ELR (cell line): ENCODE results near the gene GLIS1.

ENCODE experiments used
- DNase-seq: peaks from one replicate; pipeline ENCODE4 v3.0.0-alpha.2; 2015; ENCODE audit warnings: low read depth

The GLIS1 gene

DNA sequence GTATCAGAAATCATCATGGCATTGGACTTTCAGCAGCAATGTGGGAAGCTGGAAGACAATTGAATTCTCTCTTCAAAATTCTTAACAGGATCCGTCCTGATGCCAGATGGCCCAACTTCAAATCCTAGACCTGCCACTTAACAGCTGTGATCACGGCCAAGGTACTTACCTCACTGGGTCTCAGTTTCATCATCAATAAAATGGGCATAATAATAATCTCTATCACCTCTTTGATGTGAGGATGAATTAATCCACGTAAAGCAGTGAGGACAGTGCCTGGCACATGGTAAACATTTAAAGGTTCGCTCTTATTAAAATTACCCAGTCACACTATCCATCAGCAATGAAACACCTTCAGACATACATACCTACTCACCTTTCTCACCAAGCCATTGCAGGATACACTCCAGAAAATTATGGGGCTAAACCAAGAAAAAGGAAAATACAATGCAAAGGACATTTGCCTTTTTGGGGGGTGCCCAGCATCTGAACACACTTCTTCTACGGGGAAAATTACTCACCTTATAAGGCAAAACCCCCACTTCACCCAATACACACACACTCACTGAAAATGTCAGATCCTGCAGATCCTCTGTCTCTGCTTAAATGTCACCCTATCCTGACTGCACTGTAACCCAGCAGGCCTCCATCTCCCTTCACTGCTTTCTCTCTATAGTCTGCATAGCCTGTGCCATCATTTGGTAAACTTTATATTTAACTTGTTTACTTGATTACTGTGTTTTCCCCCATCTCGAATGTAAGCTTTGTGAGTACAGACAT is 21.7 kb downstream of the GLIS1 start:
- DNase-seq, result no peak

DNA sequence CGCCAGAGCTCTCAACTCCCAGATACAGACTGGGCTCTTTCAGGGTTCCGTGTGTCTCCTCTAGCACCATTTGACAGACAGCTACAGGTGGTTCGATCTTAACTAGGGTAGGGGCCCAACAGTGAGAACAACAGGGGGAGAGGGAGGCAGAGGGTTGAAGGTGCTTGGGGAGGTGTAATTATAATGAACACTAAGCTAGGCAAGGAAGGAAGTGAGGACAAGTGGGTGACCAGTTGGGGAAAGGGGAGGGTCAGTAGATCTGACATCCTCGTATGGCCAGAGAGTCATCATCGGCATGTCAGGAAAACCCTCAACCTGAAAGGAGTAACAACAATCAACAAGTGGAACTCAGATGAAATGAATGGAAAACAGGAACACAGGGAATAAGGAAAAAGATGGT is 22.8 kb downstream of the GLIS1 start:
- DNase-seq, result no peak

DNA sequence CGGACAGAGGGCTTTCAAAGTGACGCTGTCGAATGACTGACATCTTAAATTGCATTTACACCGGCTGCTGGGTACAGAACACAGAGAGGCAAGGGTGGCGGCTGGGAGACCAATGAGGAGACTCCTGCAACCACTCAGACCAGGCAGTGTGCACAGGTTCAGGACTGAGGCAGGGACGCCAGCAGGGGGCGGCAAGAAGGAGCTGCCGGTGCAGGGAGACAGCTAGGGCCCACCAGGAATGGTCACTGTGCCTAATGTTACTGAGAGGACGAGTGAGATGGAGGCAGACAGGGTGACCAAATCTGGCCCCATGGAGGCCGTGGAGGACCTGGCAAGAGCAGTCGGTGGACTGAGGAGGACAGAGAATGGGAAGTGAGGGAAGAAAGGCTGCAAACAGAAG is 23.5 kb downstream of the GLIS1 start:
- DNase-seq, result peak; percentile 55

DNA sequence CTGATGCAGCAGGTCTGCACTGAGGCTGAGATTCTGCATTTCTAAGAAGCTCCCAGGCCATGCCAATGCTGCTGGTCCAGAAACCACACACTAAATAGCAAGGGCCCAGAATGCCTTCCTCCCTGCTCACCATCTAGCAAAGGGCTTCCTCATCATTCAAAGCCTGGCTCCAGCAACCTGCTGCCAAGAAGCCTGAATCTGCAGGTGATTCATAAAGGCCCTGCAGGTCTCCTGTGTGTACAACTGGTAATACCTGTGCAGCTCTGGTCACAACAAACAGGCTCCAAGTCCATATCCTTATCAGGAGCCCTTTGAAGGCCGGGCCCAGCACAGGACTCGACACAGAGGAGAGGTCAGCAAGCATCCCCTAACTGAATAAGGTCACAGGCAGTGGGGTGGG is 26.7 kb downstream of the GLIS1 start:
- DNase-seq, result no peak

DNA sequence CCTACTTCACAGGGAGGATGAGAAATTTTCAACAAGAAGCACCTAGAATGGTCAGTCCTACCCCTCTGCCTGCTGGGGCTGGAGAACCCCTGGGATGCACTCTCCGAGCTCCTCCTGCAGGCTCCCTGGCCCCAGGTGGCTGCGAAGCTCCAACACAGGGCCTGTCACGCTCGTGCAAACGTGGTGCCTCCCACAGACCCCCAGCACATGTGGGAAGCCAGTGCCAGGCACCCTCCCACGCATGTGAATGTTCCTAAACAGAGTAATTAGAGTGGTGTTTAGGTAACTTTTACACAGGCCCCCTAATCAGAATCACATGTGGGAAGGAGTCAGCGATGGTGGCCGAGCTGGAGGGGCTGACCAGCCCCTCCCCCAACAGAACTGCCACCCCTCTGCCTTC is 28.4 kb downstream of the GLIS1 start:
- no peak for DNase-seq

DNA sequence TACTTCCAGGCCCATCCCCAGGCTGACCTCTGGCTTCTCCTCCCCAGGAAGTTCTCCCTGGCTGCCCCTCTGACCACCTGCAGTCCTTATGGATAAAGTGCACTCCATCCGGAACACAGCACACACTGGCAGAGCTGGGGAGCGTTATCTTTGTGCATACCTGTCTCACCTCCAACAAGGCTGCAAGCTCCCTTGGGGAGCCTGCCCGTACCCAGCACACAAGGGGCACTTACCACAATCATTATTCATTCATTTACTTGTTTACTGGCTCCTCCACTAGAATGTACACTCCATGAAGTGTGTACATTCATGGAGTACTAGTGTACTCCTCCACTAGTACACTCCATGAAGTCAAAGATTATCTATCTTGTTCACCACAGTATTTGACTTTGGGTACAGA is 30.3 kb downstream of the GLIS1 start:
- DNase-seq, result no peak

DNA sequence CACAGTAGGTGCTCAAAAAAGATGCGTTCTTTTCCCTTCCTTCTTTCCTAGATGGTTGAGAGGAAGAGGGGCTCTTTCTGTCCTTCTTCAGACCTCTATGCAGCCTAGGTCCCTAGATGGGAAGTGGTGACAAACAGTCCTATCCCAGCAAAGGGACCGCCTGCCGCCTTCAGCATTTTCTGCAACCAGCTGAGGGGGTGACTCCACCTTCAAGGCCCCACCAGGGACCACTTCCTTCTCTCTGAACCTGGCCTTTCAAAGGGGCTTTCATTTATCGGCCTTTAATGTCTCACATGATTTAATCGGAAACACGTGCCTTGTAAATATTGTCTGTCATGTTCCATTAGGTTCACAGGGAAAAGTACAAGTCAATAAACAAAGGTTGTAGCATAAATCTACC is 32.6 kb downstream of the GLIS1 start:
- no peak for DNase-seq

DNA sequence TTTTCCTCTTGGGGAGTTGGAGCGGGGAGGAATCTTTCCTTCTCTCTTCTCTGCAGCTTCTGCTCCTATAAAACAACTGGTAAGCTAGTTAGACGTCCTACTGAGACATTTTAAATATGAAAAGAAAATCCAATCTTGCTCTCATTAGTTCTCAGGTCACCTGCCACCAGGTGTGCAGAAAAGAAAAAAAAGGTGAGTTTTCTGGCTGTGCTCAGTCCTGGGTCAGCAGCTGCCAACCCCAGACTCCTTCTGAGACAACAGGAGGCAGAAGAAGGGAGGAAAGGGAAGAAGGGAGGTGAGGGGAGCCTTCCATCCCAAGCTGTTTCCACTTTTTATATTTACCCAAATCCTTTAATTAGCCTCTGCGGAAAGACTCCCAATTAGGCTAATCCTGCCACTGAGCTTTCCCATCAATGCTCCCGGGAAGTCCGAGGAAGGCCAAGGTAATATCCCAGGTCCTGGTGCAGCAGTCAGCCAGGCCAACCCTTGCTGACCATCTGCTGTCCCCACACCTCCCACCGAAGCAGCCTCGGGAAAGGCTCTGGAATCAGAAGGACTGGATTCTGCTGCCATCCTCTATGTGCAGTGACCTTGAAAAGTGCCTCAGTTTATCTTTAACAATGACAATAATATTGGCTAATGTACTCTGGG is 33.4 kb downstream of the GLIS1 start:
- no peak for DNase-seq

DNA sequence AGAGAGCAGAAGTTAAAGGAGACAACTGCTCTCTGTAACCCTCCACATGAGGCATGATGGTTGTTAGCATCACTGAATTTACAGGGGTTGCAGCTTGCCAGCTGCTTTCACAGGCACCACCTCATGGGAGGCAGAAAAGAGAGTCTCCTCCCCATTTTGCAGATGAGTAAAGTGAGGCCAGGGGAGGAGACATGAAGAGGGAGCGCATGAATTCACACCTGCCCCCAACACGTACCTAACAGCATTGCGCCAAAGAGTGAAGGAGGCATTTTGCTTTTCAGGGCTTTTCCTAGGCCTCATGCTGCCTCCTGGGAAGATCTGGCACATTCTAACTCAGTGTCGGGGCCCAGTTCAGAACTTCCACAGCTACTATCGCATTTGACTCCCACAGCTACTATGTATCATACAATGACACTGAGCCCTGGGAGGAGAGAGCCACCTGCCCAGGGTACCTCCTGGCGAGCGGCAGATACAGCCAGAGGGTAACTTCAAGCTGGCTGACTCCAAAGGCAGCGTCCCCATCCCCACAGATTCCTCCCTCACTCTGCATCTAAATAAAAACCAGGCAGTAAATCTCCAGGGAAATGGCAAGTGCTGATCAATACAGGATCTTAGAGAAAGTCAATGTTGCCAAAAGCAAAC is 34.0 kb downstream of the GLIS1 start:
- no peak for DNase-seq

DNA sequence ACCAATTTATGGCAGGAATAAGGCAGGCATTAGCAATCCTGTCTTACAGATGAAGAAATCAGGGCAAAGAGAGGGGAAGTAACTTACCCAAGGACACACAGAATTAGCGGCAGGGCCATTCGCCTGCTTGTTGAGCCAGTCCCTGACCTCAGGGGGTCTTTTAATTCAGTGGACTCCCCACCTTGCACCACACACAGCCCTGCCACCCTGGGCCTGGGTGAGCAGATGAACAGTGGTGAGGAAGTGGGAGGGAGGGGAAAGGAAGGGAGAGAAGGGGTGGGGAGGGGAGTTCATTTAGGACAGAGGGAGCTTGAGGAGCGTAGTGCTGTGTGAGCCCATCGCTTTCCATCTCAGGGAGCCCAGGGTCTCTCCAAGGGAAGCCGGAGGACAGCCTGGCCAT is 34.7 kb downstream of the GLIS1 start:
- no peak for DNase-seq

DNA sequence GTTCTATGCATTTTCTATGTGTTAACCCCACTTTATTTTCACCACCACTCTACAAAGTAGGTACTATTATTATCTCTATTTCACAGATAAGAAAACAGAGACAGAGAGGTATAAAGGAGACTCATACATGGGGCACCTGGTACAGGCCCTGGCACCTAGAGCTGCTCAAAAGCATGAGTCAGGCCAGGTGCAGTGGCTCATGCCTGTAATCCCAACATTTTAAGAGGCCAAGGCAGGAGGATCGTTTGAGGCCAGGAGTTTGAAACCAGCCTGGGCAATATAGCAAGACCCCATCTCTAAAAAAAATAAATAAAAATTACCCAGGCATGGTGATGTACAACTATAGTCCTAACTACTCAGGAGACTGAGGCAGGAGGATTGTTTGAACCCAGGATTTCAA is 35.8 kb downstream of the GLIS1 start:
- DNase-seq, result no peak

DNA sequence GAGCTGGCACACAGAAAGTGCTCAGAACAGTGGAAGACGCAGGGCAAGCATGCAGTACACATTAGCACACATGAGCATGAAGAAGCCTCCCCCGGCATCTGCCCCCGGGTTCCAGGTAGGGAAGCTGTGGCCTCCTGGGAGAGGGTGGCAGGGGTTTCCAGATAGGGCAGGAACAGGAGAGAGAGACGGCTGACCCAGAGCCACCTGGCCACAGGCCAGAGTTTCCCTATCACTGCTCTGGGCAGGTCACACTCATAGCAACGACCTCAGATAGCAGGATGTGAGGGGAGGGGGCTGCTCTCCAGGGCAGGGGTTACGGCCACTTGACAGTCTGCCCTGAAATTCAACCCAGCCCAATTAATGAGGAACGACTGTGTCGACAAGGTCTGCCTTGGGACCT is 36.6 kb downstream of the GLIS1 start:
- no peak for DNase-seq

DNA sequence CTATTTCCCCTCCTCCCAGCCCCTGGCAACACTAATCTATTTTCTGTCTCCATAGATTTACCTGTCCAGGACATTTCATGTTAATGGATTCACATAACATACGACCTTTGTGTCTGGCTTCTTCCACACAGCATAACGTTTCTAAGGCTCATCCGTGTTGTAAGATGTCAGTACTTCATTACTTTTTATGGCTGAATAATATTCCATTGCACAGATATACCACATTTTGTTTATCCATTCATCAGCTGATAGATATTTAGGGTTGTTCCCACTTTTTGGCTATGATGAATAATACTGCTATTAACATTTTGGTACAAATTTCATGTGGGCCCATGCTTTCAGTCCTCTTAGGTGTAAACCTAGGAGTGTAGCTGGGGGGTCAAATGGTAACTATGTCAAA is 38.2 kb downstream of the GLIS1 start:
- no peak for DNase-seq

DNA sequence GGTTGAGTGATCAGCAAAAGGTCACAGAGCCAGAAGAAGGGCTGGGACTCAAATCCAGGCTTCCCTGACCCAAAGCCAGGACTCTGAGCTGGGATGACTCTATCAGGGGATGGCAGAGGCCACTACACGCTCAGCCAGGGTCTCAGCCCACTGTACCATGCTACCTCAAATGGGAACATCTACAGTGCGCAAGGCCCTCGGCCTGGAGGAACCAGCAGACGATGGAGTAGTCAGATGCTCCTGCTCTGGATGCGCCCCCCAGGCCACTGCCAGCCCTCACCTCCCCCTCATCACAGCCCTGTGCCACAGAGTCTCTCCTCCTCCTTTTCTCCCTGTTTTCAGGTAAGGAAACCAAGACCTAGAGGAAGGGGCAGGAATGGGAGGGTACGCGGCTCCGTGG is 39.0 kb downstream of the GLIS1 start:
- DNase-seq, result no peak

DNA sequence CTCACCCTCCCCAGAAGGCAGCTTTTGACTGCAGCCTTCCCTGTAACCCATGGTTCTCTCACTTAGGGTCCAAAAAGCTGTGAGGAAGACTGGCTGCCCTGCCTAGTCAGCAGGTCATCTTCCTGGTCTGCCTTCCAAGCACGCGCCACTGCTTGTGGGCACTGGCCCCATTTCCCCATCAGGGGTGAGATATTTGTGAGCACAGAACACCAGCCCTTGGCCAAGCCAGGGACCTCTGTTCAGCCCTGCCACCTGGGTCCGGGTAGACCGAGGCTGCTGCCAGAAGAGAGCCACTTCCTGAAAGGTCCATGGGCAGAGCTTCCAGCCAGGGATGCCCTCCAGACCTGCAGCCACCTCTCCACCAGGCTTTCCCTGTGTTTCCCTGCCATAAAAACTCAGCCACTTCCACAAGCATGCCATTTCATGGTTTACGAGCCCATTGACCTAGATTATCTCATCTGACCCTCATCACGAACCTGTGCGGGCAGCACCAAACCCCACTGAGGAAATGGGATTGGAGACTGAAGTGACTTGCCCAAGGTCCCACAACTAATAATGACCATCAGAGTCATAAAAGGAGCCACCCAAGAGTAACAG is 40.5 kb downstream of the GLIS1 start:
- no peak for DNase-seq

DNA sequence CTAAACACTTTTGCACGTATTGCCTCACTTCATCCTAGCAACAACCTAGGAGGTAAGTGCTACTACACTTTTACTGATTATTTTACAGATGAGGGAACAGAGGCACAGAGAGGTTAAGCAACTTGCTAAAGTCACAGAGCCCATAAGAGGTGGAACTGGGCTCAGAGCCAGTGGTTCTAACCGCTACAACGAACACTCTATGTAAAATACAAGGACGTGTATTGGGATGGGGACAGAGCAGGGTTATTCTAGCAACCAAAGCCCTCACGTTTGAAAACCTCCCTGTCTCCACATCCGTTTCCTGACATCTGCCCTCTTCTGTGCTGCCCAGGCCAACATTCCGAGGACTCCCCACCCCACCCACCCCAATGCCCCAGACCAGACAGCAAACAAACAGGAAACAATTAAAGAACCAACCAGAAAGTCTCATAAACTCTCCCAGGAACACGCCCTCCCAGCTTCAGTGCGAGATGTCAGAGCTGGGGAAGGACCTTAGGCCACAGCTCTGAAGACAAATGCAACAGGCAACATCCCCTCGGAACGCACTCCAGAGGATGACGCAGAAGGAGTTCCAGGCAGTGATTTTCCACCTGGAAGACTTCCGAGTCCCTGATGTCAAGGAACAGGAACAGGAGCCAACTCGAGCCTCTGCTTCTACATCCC is 41.1 kb downstream of the GLIS1 start:
- peak; percentile 20 for DNase-seq

DNA sequence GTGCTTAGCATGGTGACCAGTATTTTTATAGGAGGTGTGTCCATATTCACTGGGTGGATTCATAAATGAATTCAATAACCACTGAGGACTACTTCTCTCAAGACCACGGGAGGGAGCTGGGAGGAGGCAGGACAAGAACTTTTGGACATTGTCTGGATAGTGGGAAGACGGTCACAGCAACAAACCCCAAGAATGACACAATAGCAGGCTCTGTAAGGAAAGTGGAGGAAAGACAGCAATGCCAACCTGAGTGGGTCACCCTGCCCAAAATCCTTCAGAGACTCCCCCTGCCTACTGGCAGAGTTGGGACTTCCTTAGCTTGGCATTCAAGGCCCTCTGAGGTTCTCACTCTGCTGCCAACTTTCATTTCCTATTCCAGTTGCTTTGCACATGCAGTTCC is 42.0 kb downstream of the GLIS1 start:
- no peak for DNase-seq

DNA sequence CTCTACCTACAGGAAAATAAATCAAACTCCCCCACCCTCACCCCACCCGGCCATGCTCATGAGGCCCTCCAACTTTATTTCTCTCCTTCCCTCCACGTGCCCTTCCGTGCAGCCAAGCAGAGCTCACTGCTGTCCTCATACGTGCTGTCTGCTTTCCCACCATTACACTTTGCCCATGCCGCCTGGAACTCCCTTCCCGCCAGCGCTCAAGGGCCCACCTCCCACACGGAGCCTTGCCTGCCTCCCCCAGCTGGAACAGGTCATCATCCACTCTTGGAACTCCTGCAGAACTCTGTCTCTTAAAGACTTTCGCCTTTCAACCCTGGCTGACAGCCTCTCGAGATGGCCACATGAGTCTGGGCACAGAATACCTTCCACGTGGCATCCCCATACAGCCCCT is 42.4 kb downstream of the GLIS1 start:
- no peak for DNase-seq

DNA sequence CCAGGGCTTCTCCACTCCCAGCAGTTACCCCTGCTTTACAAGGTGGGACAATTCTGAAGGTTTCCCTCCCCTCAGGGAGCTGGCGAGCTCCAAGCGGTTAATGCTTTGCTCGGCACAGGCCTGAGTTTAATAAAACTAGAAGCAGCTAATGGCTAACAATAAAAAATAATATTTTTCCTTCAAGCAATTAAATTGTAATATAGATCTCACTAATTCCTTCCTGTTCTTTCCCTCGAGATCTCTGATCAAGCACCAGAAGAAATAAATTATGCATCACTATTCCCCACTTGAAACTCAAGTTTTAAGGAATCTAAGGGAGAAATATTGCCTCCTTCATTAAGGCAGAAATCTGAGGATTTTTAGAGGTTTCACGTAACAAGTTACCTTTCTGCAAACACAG is 42.9 kb downstream of the GLIS1 start:
- no peak for DNase-seq

DNA sequence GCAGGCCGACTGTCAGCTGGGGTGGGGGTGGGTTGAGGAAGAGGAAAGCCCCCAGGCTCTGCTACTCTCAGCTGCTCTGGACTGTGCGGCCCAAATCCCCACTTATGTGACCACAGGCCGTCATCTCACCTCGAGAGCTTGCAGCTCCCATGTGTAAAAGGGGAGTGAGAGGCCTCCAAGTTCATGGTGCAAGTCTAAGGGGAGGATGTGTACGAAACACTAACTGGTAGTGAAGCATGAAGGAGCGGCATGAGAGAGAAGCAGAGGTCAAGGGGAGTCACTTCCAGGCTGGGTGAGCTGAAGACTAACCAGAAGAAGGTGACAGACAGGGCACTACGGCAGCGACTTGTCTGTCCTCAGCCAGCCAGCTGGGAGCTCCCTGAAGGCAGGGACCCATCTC is 43.8 kb downstream of the GLIS1 start:
- no peak for DNase-seq

DNA sequence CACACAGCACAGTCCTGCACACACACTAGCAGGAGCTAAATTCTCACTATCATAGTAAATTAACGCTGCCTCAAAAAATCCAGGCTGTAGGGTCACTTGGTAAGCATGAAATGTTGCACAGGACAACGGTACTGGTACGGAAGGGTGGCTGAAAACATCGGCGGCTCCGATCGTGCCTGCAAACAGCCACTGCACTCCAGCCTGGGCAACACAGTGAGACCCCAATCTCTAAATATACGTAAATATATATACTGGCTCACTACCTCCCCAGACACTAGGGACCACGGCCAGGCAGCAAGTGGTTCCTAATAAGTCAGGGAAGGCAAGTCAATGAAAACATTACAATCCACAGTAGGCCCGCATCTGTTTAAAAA is 44.3 kb downstream of the GLIS1 start:
- DNase-seq, result no peak
